Trophoblast cell (in vitro differentiated cells and primary cell): Measurements from ENCODE around the gene DISC1.

Experiments
- DNase-seq, 2 donors: peaks; one replicate each; pipeline ENCODE4 v3.0.0-alpha.2; 2016
- H2AFZ ChIP-seq: 2 replicates; pipeline ENCODE4 v1.6.1; 2013; ENCODE audit warnings: low read length, moderate library complexity, mild to moderate bottlenecking; ENCODE audit not compliant: insufficient read depth, poor library complexity
- H2AK5ac ChIP-seq: 2 replicates; pipeline ENCODE4 v1.6.1; 2013; ENCODE audit warnings: mild to moderate bottlenecking, low read length
- H2BK120ac ChIP-seq: 2 replicates; pipeline ENCODE4 v1.6.1; 2013; ENCODE audit warnings: low read length, mild to moderate bottlenecking, moderate library complexity; ENCODE audit not compliant: insufficient read depth, poor library complexity
- H2BK12ac ChIP-seq: 2 replicates; pipeline ENCODE4 v1.6.1; 2013; ENCODE audit warnings: mild to moderate bottlenecking, low read length, moderate library complexity
- H2BK5ac ChIP-seq: 2 replicates; pipeline ENCODE4 v1.6.1; 2013; ENCODE audit warnings: low read length, low read depth, moderate library complexity, mild to moderate bottlenecking; ENCODE audit not compliant: poor library complexity
- H3K14ac ChIP-seq: 2 replicates; pipeline ENCODE4 v1.6.1; 2013; ENCODE audit warnings: mild to moderate bottlenecking, low read length
- H3K18ac ChIP-seq: 2 replicates; pipeline ENCODE4 v1.6.1; 2013; ENCODE audit warnings: mild to moderate bottlenecking, low read length
- H3K23ac ChIP-seq: 2 replicates; pipeline ENCODE4 v1.6.1; 2013; ENCODE audit warnings: low read length
- H3K27ac ChIP-seq: 2 replicates; pipeline ENCODE4 v1.5.1; 2013; ENCODE audit warnings: low read depth, mild to moderate bottlenecking, inconsistent platforms, low read length, moderate library complexity
- H3K27me3 ChIP-seq: 2 replicates; pipeline ENCODE4 v1.6.1; 2013; ENCODE audit warnings: inconsistent platforms, mild to moderate bottlenecking, low read length, moderate library complexity; ENCODE audit not compliant: insufficient read depth
- H3K36me3 ChIP-seq, 2 experiments: 1 replicate in 1 of 2; 2 replicates in 1 of 2; pipeline ENCODE4 v1.6.1; 2013; ENCODE audit warnings: low read length in 2 of 2, mild to moderate bottlenecking in 2 of 2, moderate library complexity in 1 of 2; ENCODE audit not compliant: insufficient read depth in 2 of 2, control insufficient read depth in 1 of 2
- H3K4ac ChIP-seq: 2 replicates; pipeline ENCODE4 v1.6.1; 2013; ENCODE audit warnings: low read depth, mild to moderate bottlenecking, low read length, moderate library complexity
- H3K4me1 ChIP-seq, 2 experiments: 1 replicate in 1 of 2; 2 replicates in 1 of 2; pipeline ENCODE4 v1.6.1; 2013; ENCODE audit warnings: low read length in 2 of 2, mild to moderate bottlenecking in 2 of 2, moderate library complexity in 1 of 2; ENCODE audit not compliant: insufficient read depth in 2 of 2, control insufficient read depth in 1 of 2
- H3K4me2 ChIP-seq: 2 replicates; pipeline ENCODE4 v1.6.1; 2013; ENCODE audit warnings: inconsistent platforms, mild to moderate bottlenecking, low read length, moderate library complexity
- H3K4me3 ChIP-seq: 2 replicates; pipeline ENCODE4 v1.5.1; 2013; ENCODE audit warnings: mild to moderate bottlenecking, low read depth, low read length, inconsistent platforms
- H3K79me1 ChIP-seq: one replicate; pipeline ENCODE4 v1.6.1; 2013; ENCODE audit warnings: low read length
- H3K79me2 ChIP-seq: 2 replicates; pipeline ENCODE4 v1.6.1; 2013; ENCODE audit warnings: low read length, mild to moderate bottlenecking; ENCODE audit not compliant: control insufficient read depth, insufficient read depth, poor library complexity
- H3K9ac ChIP-seq: 2 replicates; pipeline ENCODE4 v1.6.1; 2013; ENCODE audit warnings: mild to moderate bottlenecking, low read length
- H3K9me3 ChIP-seq: 2 replicates; pipeline ENCODE4 v1.6.1; 2013; ENCODE audit warnings: low read depth, mild to moderate bottlenecking, control low read depth, inconsistent platforms, low read length; ENCODE audit not compliant: insufficient read depth
- H4K12ac ChIP-seq: 2 replicates; pipeline ENCODE4 v1.6.1; 2013; ENCODE audit warnings: low read depth, mild to moderate bottlenecking, low read length, moderate library complexity
- H4K8ac ChIP-seq: 2 replicates; pipeline ENCODE4 v1.6.1; 2013; ENCODE audit warnings: low read depth, mild to moderate bottlenecking, low read length, moderate library complexity
- H4K91ac ChIP-seq: one replicate; pipeline ENCODE4 v1.6.1; 2013; ENCODE audit warnings: low read depth, mild to moderate bottlenecking, low read length, moderate library complexity
- WGBS: extraction: QIAGEN DNeasy Blood & Tissue Kit; methylation state at CpG from one replicate; pipeline ENCODE4 v1.1.7; 2013; ENCODE audit warnings: missing lambda C conversion rate; ENCODE audit not compliant: insufficient read length, insufficient coverage; ENCODE audit errors: extremely low coverage; 5-methylcytosine and 5-hydroxymethylcytosine counted together

The DISC1 gene

GRCh38 chr1:231808116-231808515 is 181.5 kb downstream of the DISC1 start:
- no peak overlapping the region for H3K4ac ChIP-seq
- no CpG with 5 or more reads among the region's 3 CpGs for WGBS
- no peak overlapping the region for H2BK120ac ChIP-seq
- H3K18ac ChIP-seq: no peak overlapping the region
- H3K27me3 ChIP-seq: no peaks in the 10 kb centered on the region
- DNase-seq: no peak
- H2AK5ac ChIP-seq: no peak overlapping the region
- H3K4me1 ChIP-seq: no peaks in the 10 kb centered on the region
- no peak overlapping the region for H3K14ac ChIP-seq
- no peak overlapping the region for H3K9ac ChIP-seq
- H3K4me3 ChIP-seq: no peak overlapping the region
- peaks cover 2% of the 10 kb centered on the region for H3K9me3 ChIP-seq
- no peak overlapping the region for H2BK12ac ChIP-seq
- no peaks in the 10 kb centered on the region for H3K36me3 ChIP-seq
- peak overlapping the region; percentile 82 for H3K23ac ChIP-seq
- no peak overlapping the region for H2BK5ac ChIP-seq
- H4K91ac ChIP-seq: no peak overlapping the region
- no peak overlapping the region for H2AFZ ChIP-seq
- H3K4me2 ChIP-seq: no peak overlapping the region
- H3K79me1 ChIP-seq: no peaks in the 10 kb centered on the region
- no peak overlapping the region for H4K8ac ChIP-seq
- H3K27ac ChIP-seq: no peak overlapping the region
- no peaks in the 10 kb centered on the region for H3K79me2 ChIP-seq
- no peak overlapping the region for H4K12ac ChIP-seq

- Histone ChIP-seq H3K4me3 (no peak overlapping the region), H4K8ac (no peak overlapping the region), H4K91ac (no peak overlapping the region), H2AFZ (no peak overlapping the region), H2BK12ac (no peak overlapping the region), H3K27ac (no peak overlapping the region), H3K4ac (no peak overlapping the region), H2BK5ac (no peak overlapping the region), H3K79me1 (no peaks in the 10 kb centered on the region), H3K4me1 (no peaks in the 10 kb centered on the region), H3K9ac (peak overlapping the region; percentile 29), H2AK5ac (no peak overlapping the region), H3K14ac (no peak overlapping the region), H3K9me3 (peaks cover 2% of the 10 kb centered on the region), H3K36me3 (no peaks in the 10 kb centered on the region), H3K79me2 (no peaks in the 10 kb centered on the region), H3K4me2 (no peak overlapping the region), H4K12ac (no peak overlapping the region), H3K18ac (no peak overlapping the region), H3K23ac (no peak overlapping the region), H3K27me3 (no peaks in the 10 kb centered on the region), H2BK120ac (no peak overlapping the region)
- WGBS: no CpG with 5 or more reads among the region's 2 CpGs
- DNase-seq: no peak
Observed at GRCh38 chr1:231808990-231809389, 182.4 kb downstream of the DISC1 start.

GRCh38 chr1:231810415-231810814 is 183.8 kb downstream of the DISC1 start:
- H3K4me2 ChIP-seq: no peak overlapping the region
- H3K9me3 ChIP-seq: peaks cover 2% of the 10 kb centered on the region
- H3K36me3 ChIP-seq: no peaks in the 10 kb centered on the region
- WGBS: no CpG with 5 or more reads among the region's 6 CpGs
- no peak overlapping the region for H3K23ac ChIP-seq
- no peaks in the 10 kb centered on the region for H3K79me2 ChIP-seq
- H2AK5ac ChIP-seq: no peak overlapping the region
- H2BK12ac ChIP-seq: no peak overlapping the region
- no peak overlapping the region for H4K12ac ChIP-seq
- H2BK5ac ChIP-seq: no peak overlapping the region
- no peak overlapping the region for H3K4ac ChIP-seq
- no peaks in the 10 kb centered on the region for H3K27me3 ChIP-seq
- no peak overlapping the region for H3K27ac ChIP-seq
- no peak overlapping the region for H3K18ac ChIP-seq
- no peak overlapping the region for H3K4me3 ChIP-seq
- H4K8ac ChIP-seq: no peak overlapping the region
- no peak overlapping the region for H3K9ac ChIP-seq
- no peak overlapping the region for H4K91ac ChIP-seq
- no peak overlapping the region for H2BK120ac ChIP-seq
- H3K14ac ChIP-seq: no peak overlapping the region
- no peak for DNase-seq
- no peak overlapping the region for H2AFZ ChIP-seq
- no peaks in the 10 kb centered on the region for H3K79me1 ChIP-seq
- no peaks in the 10 kb centered on the region for H3K4me1 ChIP-seq

GRCh38 chr1:231814021-231814420 is 187.4 kb downstream of the DISC1 start:
- Histone ChIP-seq H3K27ac (no peak overlapping the region), H4K91ac (no peak overlapping the region), H3K9me3 (peaks cover 2% of the 10 kb centered on the region), H3K4me1 (no peaks in the 10 kb centered on the region), H3K9ac (no peak overlapping the region), H2BK5ac (no peak overlapping the region), H2AFZ (no peak overlapping the region), H2BK120ac (no peak overlapping the region), H2AK5ac (no peak overlapping the region), H3K18ac (no peak overlapping the region), H4K8ac (no peak overlapping the region), H3K79me2 (no peaks in the 10 kb centered on the region), H3K4me2 (no peak overlapping the region), H3K14ac (no peak overlapping the region), H3K23ac (no peak overlapping the region), H3K36me3 (no peaks in the 10 kb centered on the region), H2BK12ac (no peak overlapping the region), H3K79me1 (no peaks in the 10 kb centered on the region), H3K4ac (no peak overlapping the region), H3K27me3 (no peaks in the 10 kb centered on the region), H4K12ac (no peak overlapping the region), H3K4me3 (no peak overlapping the region)
- DNase-seq: no peak
- no CpG with 5 or more reads among the region's 2 CpGs for WGBS
